ENCODE measurements around the gene MYBPHL.
"Not testable (repeated sequence)": the region's sequence is repeated elsewhere in the genome, so short reads cannot be mapped to it uniquely, and the experiment has no call there.

MYBPHL gene

GRCh38 chr1:109316506-109316905 is 9.7 kb upstream of the MYBPHL start:
- H3K4me1 Mint-ChIP-seq (ENCODE audit: low read depth): no peaks in the 10 kb centered on the region
- no peaks in the 10 kb centered on the region for H3K27me3 Mint-ChIP-seq
- no peak overlapping the region for H3K27ac Mint-ChIP-seq
- H3K4me3 Mint-ChIP-seq: no peak overlapping the region
- no peaks in the 10 kb centered on the region for H3K36me3 Mint-ChIP-seq
- no peaks in the 10 kb centered on the region for H3K9me3 Mint-ChIP-seq (ENCODE audit: low read depth)

DNA sequence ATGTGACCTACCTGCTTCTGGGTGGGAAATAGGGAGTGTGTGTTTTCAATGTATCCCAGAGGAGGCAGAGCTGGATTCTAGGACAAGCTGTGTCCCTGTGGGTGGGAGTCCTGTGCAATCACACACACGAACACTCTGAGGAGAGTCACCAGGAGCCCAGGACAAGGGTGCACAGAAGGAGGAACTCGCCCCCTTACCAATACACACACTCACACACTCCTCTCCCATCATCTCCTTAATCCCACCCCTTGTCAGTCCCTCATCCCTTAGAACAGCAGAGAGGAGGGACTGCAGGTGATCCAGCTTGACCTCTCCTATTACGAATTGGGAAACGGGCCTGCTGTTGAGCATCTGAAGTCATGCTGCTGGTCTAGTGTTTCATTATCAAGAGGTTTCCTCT is 8.5 kb upstream of the MYBPHL start:
- Mint-ChIP-seq H3K4me1 (ENCODE audit: low read depth) (no peaks in the 10 kb centered on the region), H3K36me3 (no peaks in the 10 kb centered on the region), H3K9me3 (ENCODE audit: low read depth) (no peaks in the 10 kb centered on the region), H3K4me3 (no peak overlapping the region), H3K27ac (no peak overlapping the region), H3K27me3 (no peaks in the 10 kb centered on the region)

- H3K4me3 Mint-ChIP-seq: no peak overlapping the region
- no peaks in the 10 kb centered on the region for H3K36me3 Mint-ChIP-seq
- H3K27ac Mint-ChIP-seq: no peak overlapping the region
- no peaks in the 10 kb centered on the region for H3K27me3 Mint-ChIP-seq
- no peaks in the 10 kb centered on the region for H3K4me1 Mint-ChIP-seq (ENCODE audit: low read depth)
- no peaks in the 10 kb centered on the region for H3K9me3 Mint-ChIP-seq (ENCODE audit: low read depth)
Measured at GRCh38 chr1:109314795-109315194, 8.0 kb upstream of the MYBPHL start.

- Mint-ChIP-seq H3K4me1 (ENCODE audit: low read depth) (no peaks in the 10 kb centered on the region), H3K27me3 (no peaks in the 10 kb centered on the region), H3K9me3 (ENCODE audit: low read depth) (no peaks in the 10 kb centered on the region), H3K4me3 (no peak overlapping the region), H3K27ac (no peak overlapping the region), H3K36me3 (no peaks in the 10 kb centered on the region)
Measured at GRCh38 chr1:109312978-109313775, 6.4 kb upstream of the MYBPHL start.

- Mint-ChIP-seq H3K27me3 (peaks cover 2% of the 10 kb centered on the region), H3K36me3 (no peaks in the 10 kb centered on the region), H3K4me1 (ENCODE audit: low read depth) (no peaks in the 10 kb centered on the region), H3K4me3 (no peak overlapping the region), H3K9me3 (ENCODE audit: low read depth) (no peaks in the 10 kb centered on the region), H3K27ac (no peak overlapping the region)
Measured at GRCh38 chr1:109312246-109312645, 5.4 kb upstream of the MYBPHL start.

DNA sequence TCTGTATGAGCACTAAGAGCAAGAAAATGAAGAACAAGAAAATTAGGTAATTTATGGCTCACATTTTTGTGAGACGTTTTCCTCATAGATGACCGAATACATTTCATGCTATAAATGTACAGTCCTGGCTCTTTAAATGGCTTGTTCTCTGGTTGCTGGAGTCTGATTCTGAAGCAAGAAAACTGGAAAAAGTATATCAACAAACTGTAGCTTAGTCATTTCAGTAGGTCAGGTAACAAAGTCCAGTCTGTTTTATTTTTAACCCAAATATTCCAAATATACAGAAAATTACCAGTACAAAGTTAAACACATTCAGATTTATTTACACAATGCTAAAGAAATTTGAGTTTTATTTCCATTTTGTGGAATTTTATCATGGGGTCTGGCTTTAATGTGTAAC is 2.5 kb upstream of the MYBPHL start:
- no peak overlapping the region for H3K27ac Mint-ChIP-seq
- no peaks in the 10 kb centered on the region for H3K36me3 Mint-ChIP-seq
- no peaks in the 10 kb centered on the region for H3K9me3 Mint-ChIP-seq (ENCODE audit: low read depth)

DNA sequence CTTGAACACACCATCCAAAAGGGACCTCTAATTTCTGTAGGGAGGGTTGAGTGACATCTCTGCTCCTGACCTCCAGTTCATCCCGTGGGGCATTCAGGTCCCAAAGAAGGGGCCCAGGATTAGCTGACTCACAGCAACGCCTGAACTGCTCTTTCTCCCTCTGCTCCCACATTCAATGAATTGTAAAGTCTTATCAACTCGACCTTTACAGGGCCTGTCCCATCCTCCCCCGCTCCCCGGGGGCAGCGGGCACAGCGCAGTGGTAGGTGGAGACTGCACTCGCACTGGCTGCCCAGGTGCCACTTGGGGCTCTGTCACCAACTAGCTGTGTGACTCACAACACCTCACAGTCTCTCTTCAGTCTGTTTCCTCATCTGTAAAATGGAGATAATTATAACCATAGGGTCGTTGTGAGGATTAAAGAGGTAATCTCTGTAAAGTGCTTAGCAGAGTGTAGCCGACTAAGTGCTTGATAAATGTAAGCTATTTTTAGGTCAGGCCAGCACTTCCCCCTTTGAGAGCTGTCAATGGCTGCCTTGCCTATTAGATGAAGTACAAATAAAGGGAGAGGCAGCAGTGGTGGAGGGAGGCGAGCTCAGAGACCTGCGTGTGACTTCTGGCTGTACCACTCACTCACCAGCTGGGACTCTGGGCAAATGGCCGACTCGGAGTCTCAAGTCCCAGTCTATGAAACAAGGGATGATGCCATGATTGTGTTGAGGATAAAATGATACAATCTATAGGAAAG is 637 bp upstream of the MYBPHL start:
- Mint-ChIP-seq H3K4me1 (ENCODE audit: low read depth) (no peaks in the 10 kb centered on the region), H3K27me3 (peaks cover 2% of the 10 kb centered on the region), H3K27ac (no peak overlapping the region), H3K4me3 (no peak overlapping the region), H3K36me3 (no peaks in the 10 kb centered on the region), H3K9me3 (ENCODE audit: low read depth) (no peaks in the 10 kb centered on the region)

More for the DNA sequence above, 2.5 kb upstream of the MYBPHL start:
- no peak overlapping the region for H3K4me3 Mint-ChIP-seq
- H3K27me3 Mint-ChIP-seq: peaks cover 2% of the 10 kb centered on the region
- no peaks in the 10 kb centered on the region for H3K4me1 Mint-ChIP-seq (ENCODE audit: low read depth)

DNA sequence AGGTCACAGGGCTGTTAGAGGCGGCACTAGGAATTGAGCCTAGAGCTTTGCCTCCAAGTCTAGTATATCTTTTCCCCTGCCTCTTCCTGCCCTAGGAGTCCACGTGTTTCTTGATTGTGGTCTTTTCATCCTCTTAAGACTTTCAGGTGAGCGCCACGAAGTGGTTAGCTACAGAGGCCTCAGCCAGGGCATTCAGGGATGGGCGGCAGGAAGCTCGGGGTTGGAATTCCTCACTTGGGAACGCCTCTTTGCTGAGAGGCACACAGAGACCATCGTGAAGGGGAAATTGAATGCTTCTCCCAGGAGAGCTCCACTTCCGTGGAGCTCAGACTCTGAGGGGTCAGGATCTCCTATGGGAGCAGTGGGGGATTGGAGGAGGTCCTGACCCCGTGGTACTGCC is 820 bp downstream of the MYBPHL start:
- not testable (repeated sequence) for H3K4me1 Mint-ChIP-seq (ENCODE audit: low read depth); H3K36me3 Mint-ChIP-seq; H3K4me3 Mint-ChIP-seq; H3K27ac Mint-ChIP-seq; H3K9me3 Mint-ChIP-seq (ENCODE audit: low read depth); H3K27me3 Mint-ChIP-seq

DNA sequence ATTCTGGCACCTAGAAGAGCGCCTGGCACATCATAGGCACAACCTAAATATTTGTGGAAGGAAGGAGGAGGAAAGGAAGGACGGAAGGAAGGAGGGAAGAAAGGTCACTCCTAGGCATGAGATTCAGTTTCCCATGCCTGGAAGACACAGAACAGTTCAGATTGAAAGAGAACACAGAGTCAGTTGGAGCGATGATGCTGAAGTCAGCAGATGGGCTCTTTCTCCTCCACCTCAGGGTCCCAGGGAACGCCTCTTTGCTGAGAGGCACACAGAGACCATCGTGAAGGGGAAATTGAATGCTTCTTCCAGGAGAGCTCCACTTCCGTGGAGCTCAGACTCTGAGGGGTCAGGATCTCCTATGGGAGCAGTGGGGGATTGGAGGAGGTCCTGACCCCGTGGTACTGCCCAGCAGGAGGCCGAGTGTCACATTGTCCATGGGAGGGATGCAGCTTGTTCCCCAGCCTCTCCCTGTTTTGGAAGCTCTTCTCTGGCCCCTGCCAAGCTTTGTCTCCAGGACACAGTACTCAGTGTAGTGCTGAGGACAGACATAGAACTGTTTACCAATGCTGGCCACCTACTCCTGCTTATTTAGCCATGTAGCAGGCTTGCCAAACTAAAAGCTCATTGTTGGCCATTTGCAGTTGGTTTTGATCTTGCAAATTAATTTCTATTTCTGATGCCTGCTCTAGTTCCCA is 2.4 kb downstream of the MYBPHL start:
- Mint-ChIP-seq H3K27me3 (peaks cover 2% of the 10 kb centered on the region), H3K4me3 (no peak overlapping the region), H3K9me3 (ENCODE audit: low read depth) (no peaks in the 10 kb centered on the region), H3K36me3 (no peaks in the 10 kb centered on the region), H3K27ac (no peak overlapping the region), H3K4me1 (ENCODE audit: low read depth) (no peaks in the 10 kb centered on the region)

DNA sequence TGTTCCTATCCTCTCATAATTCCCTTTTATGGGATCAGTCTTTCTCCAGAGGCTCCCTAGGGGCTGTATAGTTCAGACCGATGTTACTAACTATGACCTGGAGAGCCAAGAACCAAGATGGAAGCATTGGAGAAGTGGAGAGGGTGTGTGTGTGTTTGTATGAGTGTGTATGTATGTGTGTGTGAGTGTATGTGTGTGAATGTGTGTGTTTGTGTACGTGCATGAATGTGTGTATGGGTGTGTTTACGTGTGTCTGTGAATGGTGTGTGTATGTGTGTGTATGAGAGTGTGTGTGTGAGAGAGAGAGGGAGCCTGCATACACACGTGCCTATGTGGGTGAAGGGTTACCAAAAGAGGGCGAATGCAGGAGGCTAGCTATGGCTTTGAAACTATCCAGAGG is 4.9 kb downstream of the MYBPHL start:
- Mint-ChIP-seq H3K9me3 (ENCODE audit: low read depth) (no peaks in the 10 kb centered on the region), H3K27me3 (no peaks in the 10 kb centered on the region), H3K4me1 (ENCODE audit: low read depth) (no peaks in the 10 kb centered on the region), H3K36me3 (no peaks in the 10 kb centered on the region), H3K27ac (no peak overlapping the region), H3K4me3 (no peak overlapping the region)

- H3K4me1 Mint-ChIP-seq (ENCODE audit: low read depth): no peaks in the 10 kb centered on the region
- peaks cover under 1% of the 10 kb centered on the region for H3K27me3 Mint-ChIP-seq
- no peak overlapping the region for H3K27ac Mint-ChIP-seq
- H3K4me3 Mint-ChIP-seq: no peak overlapping the region
- H3K9me3 Mint-ChIP-seq (ENCODE audit: low read depth): no peaks in the 10 kb centered on the region
- H3K36me3 Mint-ChIP-seq: no peaks in the 10 kb centered on the region
Measured at GRCh38 chr1:109300650-109301151, 6.1 kb downstream of the MYBPHL start.

DNA sequence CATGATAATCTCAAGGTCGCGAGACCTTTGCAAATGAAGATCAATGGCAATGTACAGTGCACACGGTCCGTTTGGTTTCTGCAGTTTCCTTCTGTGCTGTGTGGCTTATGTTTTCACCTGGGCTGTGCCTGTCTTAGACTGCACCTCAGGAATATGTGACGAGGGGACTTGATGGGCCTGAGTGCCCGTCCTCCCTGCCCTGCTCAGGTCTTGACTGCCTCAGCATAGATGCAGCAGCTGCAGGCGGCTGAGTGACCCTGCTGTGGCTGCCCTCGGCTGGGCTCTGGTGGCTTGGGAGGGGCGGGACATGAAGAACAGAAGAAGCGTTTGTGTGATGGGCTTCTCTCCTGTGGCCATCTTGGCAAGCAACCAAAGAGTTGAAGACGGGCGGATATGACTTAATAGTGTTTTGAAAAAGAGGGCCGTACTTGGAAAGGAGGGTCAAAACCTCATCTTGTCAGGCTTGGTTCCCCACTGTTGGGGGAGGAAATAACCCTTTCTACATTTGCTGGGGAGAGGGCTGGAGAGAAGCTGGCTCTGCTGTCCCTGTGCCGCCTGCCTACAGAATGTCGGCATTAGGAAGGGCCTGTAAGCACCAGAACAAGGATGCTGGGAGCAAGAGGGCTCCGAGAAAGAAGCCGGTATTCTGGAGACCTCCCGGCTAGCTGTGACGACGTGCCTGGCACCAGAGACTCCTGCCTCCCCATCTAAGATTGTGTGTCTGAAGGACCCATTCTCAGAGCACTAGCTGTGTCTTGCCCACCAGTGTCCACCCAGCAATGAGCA is 7.1 kb downstream of the MYBPHL start:
- H3K4me1 Mint-ChIP-seq (ENCODE audit: low read depth): no peaks in the 10 kb centered on the region
- H3K4me3 Mint-ChIP-seq: no peak overlapping the region
- H3K27ac Mint-ChIP-seq: no peak overlapping the region
- H3K27me3 Mint-ChIP-seq: peaks cover 3% of the 10 kb centered on the region
- H3K9me3 Mint-ChIP-seq (ENCODE audit: low read depth): no peaks in the 10 kb centered on the region
- H3K36me3 Mint-ChIP-seq: no peaks in the 10 kb centered on the region

DNA sequence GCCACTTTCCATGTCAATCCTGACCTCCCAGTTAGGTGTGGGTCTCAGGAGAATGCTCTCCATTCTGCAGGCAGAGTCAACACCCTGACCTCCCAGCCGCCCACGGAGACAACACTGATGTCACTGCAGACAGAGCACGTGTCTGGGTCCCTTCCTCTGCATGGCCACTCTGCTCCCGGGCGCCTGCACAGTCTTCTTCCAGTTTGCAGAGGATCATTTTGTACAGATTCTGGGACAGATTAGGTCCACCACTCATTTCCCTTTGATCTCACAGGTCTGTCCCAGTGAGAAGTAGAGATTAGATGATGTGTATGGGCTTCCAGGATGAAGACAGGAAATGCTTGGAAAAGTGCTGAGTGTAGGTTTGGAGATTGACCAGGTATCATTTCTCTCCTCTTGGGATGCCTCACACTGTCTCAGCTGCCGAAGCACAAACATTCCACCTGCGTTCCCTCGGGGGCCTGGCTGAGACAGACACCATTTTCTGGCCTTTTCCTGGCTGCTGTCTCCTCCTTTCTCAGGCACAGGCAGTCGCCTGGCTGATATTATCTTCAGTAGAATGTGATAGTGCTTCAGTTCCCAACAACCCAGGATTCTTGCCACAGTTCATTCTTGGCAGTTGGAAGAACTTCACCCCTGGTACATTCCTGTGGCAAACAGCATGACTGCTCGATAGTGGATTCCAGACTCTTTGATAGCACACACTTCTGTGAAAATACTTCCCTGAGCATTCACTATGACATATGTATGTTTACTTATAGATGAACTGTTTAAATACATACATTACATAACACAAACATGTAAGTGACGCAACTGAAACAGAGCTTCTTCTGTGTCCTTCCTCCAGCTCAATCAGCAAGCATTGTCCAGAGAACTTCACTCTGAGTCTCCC is 7.9 kb downstream of the MYBPHL start:
- H3K27me3 Mint-ChIP-seq: peaks cover 3% of the 10 kb centered on the region
- H3K27ac Mint-ChIP-seq: no peak overlapping the region
- no peaks in the 10 kb centered on the region for H3K9me3 Mint-ChIP-seq (ENCODE audit: low read depth)
- no peaks in the 10 kb centered on the region for H3K4me1 Mint-ChIP-seq (ENCODE audit: low read depth)
- no peak overlapping the region for H3K4me3 Mint-ChIP-seq
- H3K36me3 Mint-ChIP-seq: no peaks in the 10 kb centered on the region

GRCh38 chr1:109296782-109297181 is 10.0 kb downstream of the MYBPHL start:
- Mint-ChIP-seq H3K4me3 (no peak overlapping the region), H3K27ac (no peak overlapping the region), H3K36me3 (no peaks in the 10 kb centered on the region), H3K27me3 (peaks cover 3% of the 10 kb centered on the region), H3K9me3 (ENCODE audit: low read depth) (no peaks in the 10 kb centered on the region), H3K4me1 (ENCODE audit: low read depth) (no peaks in the 10 kb centered on the region)

All from activated naive CD8-positive, alpha-beta T cell (primary cell).